Ovary (tissue), 3 donors: ENCODE measurements around the gene ARPC1A.

ENCODE experiments used
- EP300 ChIP-seq: sonication (generic); formaldehyde crosslinking; IDR thresholded peaks from one replicate; pipeline ENCODE4 v1.6.1; 2017; ENCODE audit warnings: antibody characterized with exemption
- POLR2A ChIP-seq: fragments of 450-650 bp; IDR thresholded peaks from one replicate; pipeline ENCODE4 v1.6.1; 2017; ENCODE audit warnings: antibody characterized with exemption, mild to moderate bottlenecking, moderate library complexity
- TF ChIP-seq, protein P1 (sequence below), 3 donors: fragments of 450-650 bp in 2 of 3; fragments of 200-600 bp in 1 of 3; IDR thresholded peaks; one replicate each; pipeline versions ENCODE4 v1.5.1 to v1.8.0; 2016 to 2022; ENCODE audit warnings: antibody characterized with exemption in 3 of 3, mild to moderate bottlenecking in 1 of 3
- donor health status: DM: no; HTN: no; CAD: no.

DNA sequence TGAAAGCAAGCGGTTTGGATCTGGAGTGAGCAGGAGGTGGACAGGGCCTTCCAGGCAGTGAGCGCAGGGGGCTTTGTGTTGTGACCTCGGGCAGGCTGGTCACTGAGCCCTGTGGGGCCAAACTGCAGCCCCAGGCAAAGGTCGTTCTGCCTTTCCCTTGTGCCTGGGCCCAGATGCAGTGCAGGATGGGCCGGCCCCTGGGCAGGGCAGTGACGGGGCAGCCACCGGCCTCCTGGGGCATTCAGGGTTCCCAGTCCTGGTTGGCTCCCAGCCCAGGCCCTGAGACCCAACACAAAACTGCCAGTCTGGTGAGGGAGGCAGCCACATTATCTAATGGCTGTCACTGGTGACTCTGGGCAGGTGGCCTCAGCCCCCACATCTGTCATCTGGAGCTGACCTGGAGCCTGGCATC lies 56.0 kb downstream of the ARPC1A start:
- TF ChIP-seq, protein P1, sequence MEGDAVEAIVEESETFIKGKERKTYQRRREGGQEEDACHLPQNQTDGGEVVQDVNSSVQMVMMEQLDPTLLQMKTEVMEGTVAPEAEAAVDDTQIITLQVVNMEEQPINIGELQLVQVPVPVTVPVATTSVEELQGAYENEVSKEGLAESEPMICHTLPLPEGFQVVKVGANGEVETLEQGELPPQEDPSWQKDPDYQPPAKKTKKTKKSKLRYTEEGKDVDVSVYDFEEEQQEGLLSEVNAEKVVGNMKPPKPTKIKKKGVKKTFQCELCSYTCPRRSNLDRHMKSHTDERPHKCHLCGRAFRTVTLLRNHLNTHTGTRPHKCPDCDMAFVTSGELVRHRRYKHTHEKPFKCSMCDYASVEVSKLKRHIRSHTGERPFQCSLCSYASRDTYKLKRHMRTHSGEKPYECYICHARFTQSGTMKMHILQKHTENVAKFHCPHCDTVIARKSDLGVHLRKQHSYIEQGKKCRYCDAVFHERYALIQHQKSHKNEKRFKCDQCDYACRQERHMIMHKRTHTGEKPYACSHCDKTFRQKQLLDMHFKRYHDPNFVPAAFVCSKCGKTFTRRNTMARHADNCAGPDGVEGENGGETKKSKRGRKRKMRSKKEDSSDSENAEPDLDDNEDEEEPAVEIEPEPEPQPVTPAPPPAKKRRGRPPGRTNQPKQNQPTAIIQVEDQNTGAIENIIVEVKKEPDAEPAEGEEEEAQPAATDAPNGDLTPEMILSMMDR (IDR thresholded peaks at IDR 0.05) = no peak
- TF ChIP-seq EP300 (no peak), POLR2A (no peak)
